Liver (tissue), 9 donors: Measurements from ENCODE around the gene BAHCC1. TPM values are rescaled to one million over a fixed set of nuclear protein-coding genes. Genes with fewer than 3 reads are reported as not detected.

Source experiments
- DNase-seq: peaks from one replicate; pipeline ENCODE4 v3.0.0-alpha.2; 2017; ENCODE audit warnings: low spot score
- H3K27ac ChIP-seq, 2 donors: one replicate each; pipeline ENCODE4 v1.7.0; 2013; ENCODE audit warnings: inconsistent platforms in 2 of 2, low read length in 2 of 2, control low read depth in 1 of 2, low read depth in 1 of 2, mild to moderate bottlenecking in 1 of 2
- H3K27me3 ChIP-seq, 4 donors: one replicate each; pipeline versions ENCODE4 v1.6.1 to v1.7.0; 2013; ENCODE audit warnings: low read length in 3 of 4, inconsistent platforms in 1 of 4, mild to moderate bottlenecking in 1 of 4, moderate library complexity in 1 of 4; ENCODE audit not compliant: control insufficient read depth in 4 of 4, insufficient read depth in 4 of 4
- H3K36me3 ChIP-seq, 4 donors: one replicate each; pipeline versions ENCODE4 v1.6.1 to v1.7.0; 2013; ENCODE audit warnings: low read length in 3 of 4, mild to moderate bottlenecking in 3 of 4, low read depth in 1 of 4, moderate library complexity in 1 of 4; ENCODE audit not compliant: control insufficient read depth in 4 of 4, insufficient read depth in 3 of 4
- H3K4me1 ChIP-seq, 4 donors: one replicate each; pipeline versions ENCODE4 v1.6.1 to v1.7.0; 2013; ENCODE audit warnings: low read length in 3 of 4, mild to moderate bottlenecking in 3 of 4, moderate library complexity in 1 of 4; ENCODE audit not compliant: control insufficient read depth in 4 of 4, insufficient read depth in 4 of 4
- H3K4me3 ChIP-seq, 3 donors: one replicate each; pipeline versions ENCODE4 v1.6.1 to v1.7.0; 2013; ENCODE audit warnings: low read length in 3 of 3, control low read depth in 1 of 3, low read depth in 1 of 3, mild to moderate bottlenecking in 1 of 3
- H3K9ac ChIP-seq, 2 donors: one replicate each; pipeline ENCODE4 v1.7.0; 2013; ENCODE audit warnings: low read length in 2 of 2, mild to moderate bottlenecking in 2 of 2, moderate library complexity in 2 of 2, control low read depth in 1 of 2, low read depth in 1 of 2
- H3K9me3 ChIP-seq, 4 donors: one replicate each; pipeline versions ENCODE4 v1.6.1 to v1.7.0; 2013; ENCODE audit warnings: low read length in 3 of 4; ENCODE audit not compliant: control insufficient read depth in 4 of 4
- ATF3 ChIP-seq: IDR thresholded peaks from 2 replicates; pipeline ENCODE4 v1.6.1; 2016; ENCODE audit warnings: antibody characterized with exemption
- CTCF ChIP-seq: fragments of 150-350 bp; IDR thresholded peaks from 2 replicates; pipeline ENCODE4 v1.5.1; 2017; ENCODE audit warnings: improper control_type of control experiment, low read depth, low read length; ENCODE audit not compliant: missing input control
- EGR1 ChIP-seq, 2 donors: IDR thresholded peaks; 2 replicates each; pipeline ENCODE4 v1.6.1; 2016 to 2018; ENCODE audit warnings: antibody characterized with exemption in 2 of 2, low read depth in 2 of 2
- FOXA1 ChIP-seq: IDR thresholded peaks from 2 replicates; pipeline ENCODE4 v1.6.1; 2016; ENCODE audit warnings: antibody characterized with exemption
- FOXA2 ChIP-seq: IDR thresholded peaks from 2 replicates; pipeline ENCODE4 v1.6.1; 2016; ENCODE audit warnings: antibody characterized with exemption
- GABPA ChIP-seq, 2 donors: IDR thresholded peaks in 1 of 2; conservative IDR thresholded peaks in 1 of 2; 2 replicates each; pipeline ENCODE4 v1.6.1; 2016; ENCODE audit warnings: antibody characterized with exemption in 2 of 2, mild to moderate bottlenecking in 1 of 2, moderate library complexity in 1 of 2
- HNF4A ChIP-seq, 2 donors: conservative IDR thresholded peaks; 2 replicates each; pipeline ENCODE4 v1.6.1; 2016; ENCODE audit warnings: antibody characterized with exemption in 2 of 2, mild to moderate bottlenecking in 2 of 2
- HNF4G ChIP-seq: IDR thresholded peaks from 2 replicates; pipeline ENCODE4 v1.6.1; 2016; ENCODE audit warnings: antibody characterized with exemption
- JUND ChIP-seq, 2 donors: IDR thresholded peaks; 2 replicates each; pipeline ENCODE4 v1.6.1; 2016; ENCODE audit warnings: antibody characterized with exemption in 2 of 2
- MAX ChIP-seq: IDR thresholded peaks from 2 replicates; pipeline ENCODE4 v1.6.1; 2016; ENCODE audit warnings: antibody characterized with exemption
- NR2F2 ChIP-seq: IDR thresholded peaks from 2 replicates; pipeline ENCODE4 v1.6.1; 2016; ENCODE audit warnings: antibody characterized with exemption
- RAD21 ChIP-seq, 2 donors: IDR thresholded peaks; 2 replicates each; pipeline ENCODE4 v1.6.1; 2016; ENCODE audit warnings: antibody characterized with exemption in 2 of 2, mild to moderate bottlenecking in 2 of 2
- REST ChIP-seq: IDR thresholded peaks from 2 replicates; pipeline ENCODE4 v1.6.1; 2016; ENCODE audit warnings: antibody characterized with exemption, mild to moderate bottlenecking
- RXRA ChIP-seq, 2 donors: IDR thresholded peaks; 2 replicates each; pipeline ENCODE4 v1.6.1; 2017 to 2018; ENCODE audit warnings: antibody characterized with exemption in 2 of 2, mild to moderate bottlenecking in 1 of 2
- SP1 ChIP-seq: IDR thresholded peaks from 2 replicates; pipeline ENCODE4 v1.6.1; 2018; ENCODE audit warnings: antibody characterized with exemption, mild to moderate bottlenecking
- TAF1 ChIP-seq: conservative IDR thresholded peaks from 2 replicates; pipeline ENCODE4 v1.6.1; 2016; ENCODE audit warnings: antibody characterized with exemption, mild to moderate bottlenecking
- YY1 ChIP-seq: IDR thresholded peaks from 2 replicates; pipeline ENCODE4 v1.6.1; 2016; ENCODE audit warnings: antibody characterized with exemption, mild to moderate bottlenecking
- ZBTB33 ChIP-seq: IDR thresholded peaks from 2 replicates; pipeline ENCODE4 v1.6.1; 2016; ENCODE audit warnings: antibody characterized with exemption
- WGBS: extraction: QIAGEN DNeasy Blood & Tissue Kit; methylation state at CpG from one replicate; pipeline ENCODE4 v1.1.7; 2013; 5-methylcytosine and 5-hydroxymethylcytosine counted together
- polyA plus RNA-seq, 2 donors: library from polyadenylated mRNA; stranded (reverse) in 1 of 2; unstranded in 1 of 2; fragments of 200-250 nt in 1 of 2; fragments of >200 nt in 1 of 2; fragmentation: Nextera tagmentation in 1 of 2; extraction: Ambion mirVana in 1 of 2; gene quantifications; one replicate each; pipeline versions ENCODE4 v1.2.1 to v1.2.3, GENCODE V29; 2013 to 2015
- total RNA-seq, 2 donors: library from RNA; depleted of rRNA; stranded (reverse); fragments of >200 nt; gene quantifications; one replicate each; pipeline ENCODE4 v1.2.3, GENCODE V29; 2014
- donor health status: healthy.
- donor health status: healthy.
- donor health status: healthy.
- donor health status: healthy.
- donor health status: healthy.

Gene BAHCC1
- total and polyA plus RNA-seq, 4 donors: 0.76 to 3.9 (median 2.5) TPM

- Histone ChIP-seq H3K4me1 (no peaks in the 10 kb centered on the region), H3K36me3 (no peaks in the 10 kb centered on the region), H3K27ac (no peak overlapping the region), H3K9me3 (no peaks in the 10 kb centered on the region), H3K9ac (no peak overlapping the region), H3K27me3 (no peaks in the 10 kb centered on the region), H3K4me3 (no peak overlapping the region)
- 91% methylated on average over 20 of the region's 20 CpGs for WGBS
- no peak for DNase-seq
- TF ChIP-seq FOXA1: no peak
- TF ChIP-seq FOXA2: no peak
- TF ChIP-seq CTCF: no peak
- no peak for TF ChIP-seq RXRA (IDR thresholded peaks at IDR 0.05)
- no peak for TF ChIP-seq HNF4A (conservative IDR thresholded peaks at IDR 0.05)
- TF ChIP-seq YY1: no peak
- TF ChIP-seq REST: no peak
- TF ChIP-seq SP1: no peak
- no peak for TF ChIP-seq JUND (IDR thresholded peaks at IDR 0.05)
- no peak for TF ChIP-seq GABPA (IDR thresholded peaks at IDR 0.05 in 1 of 2, conservative IDR thresholded peaks at IDR 0.05 in 1 of 2)
- no peak for TF ChIP-seq MAX
- no peak for TF ChIP-seq TAF1
- TF ChIP-seq HNF4G: no peak
Observed at GRCh38 chr17:81443269-81443668, 48.0 kb downstream of the BAHCC1 start.

- H3K9ac ChIP-seq: no peak overlapping the region
- H3K27me3 ChIP-seq: no peaks in the 10 kb centered on the region
- WGBS: 94% methylated on average over 27 of the region's 27 CpGs
- no peak for DNase-seq
- H3K36me3 ChIP-seq: no peaks in the 10 kb centered on the region
- no peaks in the 10 kb centered on the region for H3K9me3 ChIP-seq
- no peaks in the 10 kb centered on the region for H3K4me1 ChIP-seq
- no peak overlapping the region for H3K4me3 ChIP-seq
- H3K27ac ChIP-seq: no peak overlapping the region
- TF ChIP-seq CTCF (no peak), ZBTB33 (no peak), RAD21 (IDR thresholded peaks at IDR 0.05) (no peak), EGR1 (IDR thresholded peaks at IDR 0.05; ENCODE audit: low read depth in 2 of 2) (no peak), REST (no peak), HNF4G (no peak), NR2F2 (no peak), ATF3 (no peak), YY1 (no peak), JUND (IDR thresholded peaks at IDR 0.05) (no peak), GABPA (IDR thresholded peaks at IDR 0.05 in 1 of 2, conservative IDR thresholded peaks at IDR 0.05 in 1 of 2) (no peak), FOXA2 (no peak)
Observed at GRCh38 chr17:81444610-81445339, 49.5 kb downstream of the BAHCC1 start.
